CD4-positive, alpha-beta memory T cell (primary cell): ENCODE results near the gene IL17RB. TPM values are rescaled to one million over a fixed set of nuclear protein-coding genes. Genes with fewer than 3 reads are reported as not detected.
A peak's percentile ranks its signal among the peaks of the same experiment; 100 is the strongest.

Experiments
- CTCF ChIA-PET: fragments of 350-600 bp; sonication (Branson Sonifier 250); formaldehyde crosslinking; loops from one replicate; lab custom pipeline; 2021; ENCODE audit warnings: inconsistent platforms; ENCODE audit not compliant: partially characterized antibody; lab: Charles Lee
- POLR2A ChIA-PET: fragments of 350-600 bp; sonication (Branson Sonifier 250); formaldehyde crosslinking; loops from one replicate; lab custom pipeline; 2021; ENCODE audit not compliant: partially characterized antibody; lab: Charles Lee
- DNase-seq, 5 donors: peaks; one replicate each; pipeline versions ENCODE4 v3.0.0 to v3.0.0-alpha.2; 2020 to 2022; ENCODE audit warnings: mixed read lengths in 1 of 5
- H3K27ac ChIP-seq: one replicate; pipeline ENCODE4 v1.7.0; 2013; ENCODE audit warnings: low read depth, low read length
- H3K27me3 ChIP-seq: 2 replicates; pipeline ENCODE4 v1.7.0; 2013; ENCODE audit warnings: mild to moderate bottlenecking, low read length, moderate library complexity; ENCODE audit not compliant: insufficient read depth
- H3K36me3 ChIP-seq: 2 replicates; pipeline ENCODE4 v1.7.0; 2013; ENCODE audit warnings: mild to moderate bottlenecking, low read length, moderate library complexity; ENCODE audit not compliant: insufficient read depth
- H3K4me1 ChIP-seq: 2 replicates; pipeline ENCODE4 v1.7.0; 2013; ENCODE audit warnings: mild to moderate bottlenecking, low read length, moderate library complexity; ENCODE audit not compliant: insufficient read depth
- H3K4me3 ChIP-seq, 2 donors: one replicate each; pipeline ENCODE4 v1.7.0; 2013; ENCODE audit warnings: low read length in 2 of 2, mild to moderate bottlenecking in 1 of 2
- H3K9me3 ChIP-seq, 2 donors: one replicate each; pipeline ENCODE4 v1.7.0; 2013; ENCODE audit warnings: low read length in 2 of 2, control low read depth in 1 of 2; ENCODE audit not compliant: control insufficient read depth in 1 of 2
- H3K27ac Mint-ChIP-seq, 7 donors: one replicate each; pipeline ENCODE4 v1.8.0; 2020 to 2021; ENCODE audit warnings: mixed read lengths in 7 of 7, mild to moderate bottlenecking in 6 of 7, inconsistent platforms in 3 of 7, moderate library complexity in 3 of 7
- H3K27me3 Mint-ChIP-seq, 2 donors: one replicate each; pipeline ENCODE4 v1.8.0; 2020 to 2021; ENCODE audit warnings: mixed read lengths in 2 of 2
- H3K36me3 Mint-ChIP-seq, 2 donors: one replicate each; pipeline ENCODE4 v1.8.0; 2020 to 2021; ENCODE audit warnings: mixed read lengths in 2 of 2, inconsistent platforms in 1 of 2, mild to moderate bottlenecking in 1 of 2
- H3K4me1 Mint-ChIP-seq, 4 donors: one replicate each; pipeline ENCODE4 v1.8.0; 2020 to 2021; ENCODE audit warnings: mixed read lengths in 4 of 4, mild to moderate bottlenecking in 1 of 4
- H3K4me3 Mint-ChIP-seq, 8 donors: one replicate each; pipeline ENCODE4 v1.8.0; 2020 to 2021; ENCODE audit warnings: mixed read lengths in 8 of 8, mild to moderate bottlenecking in 7 of 8, moderate library complexity in 6 of 8, inconsistent platforms in 3 of 8
- H3K9me3 Mint-ChIP-seq, 8 donors: one replicate each; pipeline ENCODE4 v1.8.0; 2020 to 2021; ENCODE audit warnings: mixed read lengths in 8 of 8, mild to moderate bottlenecking in 5 of 8, inconsistent platforms in 3 of 8, moderate library complexity in 1 of 8
- intact Hi-C: fragments of 100-400 bp; cut with micrococcal nuclease; formaldehyde crosslinking; loops from one replicate; pipeline ENCODE4 v1.15.1; 2023
- polyA plus RNA-seq, 2 donors: library from polyadenylated mRNA; unstranded; fragments of 300-500 nt; fragmentation: Illumina TruSeq; gene quantifications; one replicate each; pipeline ENCODE4 v1.2.3, GENCODE V29; 2021
- total RNA-seq, 2 experiments: library from RNA; stranded (reverse); gene quantifications; one replicate each; pipeline ENCODE4 v1.2.3, GENCODE V29; 2021

IL17RB gene, protein sequence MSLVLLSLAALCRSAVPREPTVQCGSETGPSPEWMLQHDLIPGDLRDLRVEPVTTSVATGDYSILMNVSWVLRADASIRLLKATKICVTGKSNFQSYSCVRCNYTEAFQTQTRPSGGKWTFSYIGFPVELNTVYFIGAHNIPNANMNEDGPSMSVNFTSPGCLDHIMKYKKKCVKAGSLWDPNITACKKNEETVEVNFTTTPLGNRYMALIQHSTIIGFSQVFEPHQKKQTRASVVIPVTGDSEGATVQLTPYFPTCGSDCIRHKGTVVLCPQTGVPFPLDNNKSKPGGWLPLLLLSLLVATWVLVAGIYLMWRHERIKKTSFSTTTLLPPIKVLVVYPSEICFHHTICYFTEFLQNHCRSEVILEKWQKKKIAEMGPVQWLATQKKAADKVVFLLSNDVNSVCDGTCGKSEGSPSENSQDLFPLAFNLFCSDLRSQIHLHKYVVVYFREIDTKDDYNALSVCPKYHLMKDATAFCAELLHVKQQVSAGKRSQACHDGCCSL
- under 1 TPM; 0.64 to 0.87 TPM for total RNA-seq
- polyA plus RNA-seq: 1 to 10 TPM in 1 of 2 donors, under 1 TPM in 1; 0.09 to 1.0 TPM

DNA sequence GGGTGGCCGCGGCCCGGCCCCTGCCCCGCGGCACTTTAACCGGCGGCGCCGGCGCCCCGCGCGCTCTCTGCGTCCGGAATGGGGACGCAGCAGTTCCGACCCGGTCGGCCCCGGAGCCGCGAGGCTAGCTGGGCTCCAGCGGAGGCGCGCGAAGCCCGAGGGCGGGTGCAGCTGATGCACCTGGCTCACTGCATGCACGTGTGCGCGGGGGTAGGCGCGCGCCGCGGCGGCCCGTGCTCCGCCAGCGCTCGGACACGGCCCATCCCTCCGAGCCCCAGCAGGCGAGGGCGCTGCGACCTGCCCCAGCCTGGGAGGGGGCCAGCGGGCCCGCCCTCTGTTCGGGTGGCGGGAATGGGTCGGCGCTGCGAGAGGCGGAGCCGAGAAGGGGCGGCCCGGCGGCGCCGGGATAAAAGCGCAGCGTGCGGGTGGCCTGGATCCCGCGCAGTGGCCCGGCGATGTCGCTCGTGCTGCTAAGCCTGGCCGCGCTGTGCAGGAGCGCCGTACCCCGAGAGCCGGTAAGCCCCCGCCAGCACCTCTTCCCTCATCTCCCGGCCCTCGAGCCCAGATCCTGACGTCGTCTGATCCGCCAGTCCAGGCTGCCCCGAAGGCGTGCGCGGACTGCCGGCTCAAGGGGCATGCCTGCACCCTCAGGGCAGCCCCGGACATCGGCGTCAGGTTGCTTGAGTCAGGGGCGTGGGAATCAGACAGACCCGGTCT lies at the start of gene IL17RB, which contains the start of gene CHDH:
TSS of gene IL17RB (plus strand) at position 435 of the 717 bp plus-strand sequence. CDS start at position 456, 21 bp downstream.
TSS of gene CHDH (minus strand) at position 286 of the 717 bp plus-strand sequence. CDS start 22,411 bp downstream, outside the sequence.
- peak within 1 kb of the TSS in 1 of 2 donors; percentile 14 for H3K4me3 ChIP-seq
- H3K4me3 Mint-ChIP-seq: peak within 1 kb of the TSS; percentile 28 to 77 (median 68)
- H3K4me1 Mint-ChIP-seq: peaks cover 2 to 13% (median 7%) of the 10 kb centered on the region in 4 donors
- peak within 1 kb of the TSS in 3 of 7 donors; percentile 27 to 71 (median 63) for H3K27ac Mint-ChIP-seq
- no peak within 1 kb of the TSS for H3K27ac ChIP-seq
- ChIA-PET CTCF (interaction anchor here (0.9 kb wide), 1 partner anchor 547 kb away, joined by 3 read pairs; no protein-coding TSS in a partner anchor), POLR2A (interaction anchor here (1.1 kb wide), 1 partner anchor 9 kb away, joined by 4 read pairs; no protein-coding TSS in a partner anchor)
- peaks cover 30 to 39% of the 10 kb centered on the region in 2 donors for H3K27me3 Mint-ChIP-seq
- H3K9me3 ChIP-seq: no peaks in the 10 kb centered on the region
- H3K4me1 ChIP-seq: no peaks in the 10 kb centered on the region
- intact Hi-C loops: no loop called here
- DNase-seq: peak in 1 of 5 donors; percentile 6
- H3K9me3 Mint-ChIP-seq: no peaks in the 10 kb centered on the region
- no peaks in the 10 kb centered on the region for H3K36me3 Mint-ChIP-seq
- no peaks in the 10 kb centered on the region for H3K36me3 ChIP-seq
- peaks cover 5% of the 10 kb centered on the region for H3K27me3 ChIP-seq

- H3K9me3 Mint-ChIP-seq: no peaks in the 10 kb centered on the region
- H3K27ac Mint-ChIP-seq: no peak overlapping the region
- no peaks in the 10 kb centered on the region for H3K9me3 ChIP-seq
- no peak for DNase-seq
- no peak overlapping the region for H3K27ac ChIP-seq
- POLR2A ChIA-PET: no interaction called here
- CTCF ChIA-PET: no interaction called here
- H3K4me1 Mint-ChIP-seq: no peaks in the 10 kb centered on the region
- H3K27me3 Mint-ChIP-seq: peaks cover 1 to 3% of the 10 kb centered on the region in 2 donors
- intact Hi-C loops: no loop called here
- no peaks in the 10 kb centered on the region for H3K36me3 ChIP-seq
- H3K4me1 ChIP-seq: no peaks in the 10 kb centered on the region
- H3K27me3 ChIP-seq: no peaks in the 10 kb centered on the region
- no peak overlapping the region for H3K4me3 ChIP-seq
- H3K4me3 Mint-ChIP-seq: no peak overlapping the region
- no peaks in the 10 kb centered on the region for H3K36me3 Mint-ChIP-seq
Observed at GRCh38 chr3:53798144-53798543, 48.2 kb upstream of the IL17RB start.

DNA sequence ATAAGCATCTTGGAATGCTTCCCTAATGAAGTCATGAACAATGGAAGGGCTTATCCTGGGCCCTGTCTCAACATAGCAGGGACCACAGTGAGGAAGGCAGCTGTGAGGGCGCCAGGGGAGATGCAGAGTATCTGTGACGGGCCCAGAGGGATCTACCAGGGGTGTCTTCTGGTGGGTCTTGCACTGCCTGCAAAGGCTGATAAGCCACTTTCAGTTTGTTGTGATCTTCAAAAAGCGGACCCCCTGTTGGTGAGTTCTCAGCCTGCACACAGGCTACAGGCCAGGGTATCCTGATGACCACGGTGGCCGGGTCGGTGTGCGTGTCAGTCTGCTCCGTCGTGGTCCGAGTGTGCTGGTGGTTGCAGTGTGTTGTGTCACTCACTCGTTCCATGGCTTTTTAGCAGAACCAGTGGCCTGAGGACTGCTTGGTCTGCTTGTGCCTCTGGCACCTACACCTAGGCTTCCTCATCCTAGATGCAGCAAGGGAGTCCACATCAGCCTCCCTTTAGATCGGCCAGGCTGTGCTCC lies 47.0 kb upstream of the IL17RB start:
- DNase-seq: no peak
- H3K4me3 Mint-ChIP-seq: no peak overlapping the region
- intact Hi-C loops: no loop called here
- no peak overlapping the region for H3K27ac Mint-ChIP-seq
- H3K27me3 Mint-ChIP-seq: peaks cover 1 to 3% of the 10 kb centered on the region in 2 donors
- H3K4me1 Mint-ChIP-seq: no peaks in the 10 kb centered on the region
- no peaks in the 10 kb centered on the region for H3K4me1 ChIP-seq
- CTCF ChIA-PET: no interaction called here
- H3K9me3 Mint-ChIP-seq: no peaks in the 10 kb centered on the region
- no peaks in the 10 kb centered on the region for H3K27me3 ChIP-seq
- no peaks in the 10 kb centered on the region for H3K36me3 Mint-ChIP-seq
- no peaks in the 10 kb centered on the region for H3K36me3 ChIP-seq
- H3K27ac ChIP-seq: no peak overlapping the region
- H3K4me3 ChIP-seq: no peak overlapping the region
- no peaks in the 10 kb centered on the region for H3K9me3 ChIP-seq
- POLR2A ChIA-PET: no interaction called here

- Histone ChIP-seq H3K4me3 (no peak overlapping the region), H3K27ac (no peak overlapping the region), H3K36me3 (no peaks in the 10 kb centered on the region), H3K27me3 (no peaks in the 10 kb centered on the region), H3K4me1 (no peaks in the 10 kb centered on the region), H3K9me3 (no peaks in the 10 kb centered on the region)
- Mint-ChIP-seq H3K27ac (no peak overlapping the region), H3K4me1 (no peaks in the 10 kb centered on the region), H3K4me3 (no peak overlapping the region), H3K36me3 (no peaks in the 10 kb centered on the region), H3K27me3 (peaks cover 1 to 2% of the 10 kb centered on the region in 2 donors), H3K9me3 (no peaks in the 10 kb centered on the region)
- intact Hi-C loops: no loop called here
- ChIA-PET CTCF (no interaction called here), POLR2A (no interaction called here)
- DNase-seq: no peak
Observed at GRCh38 chr3:53800041-53800906, 46.1 kb upstream of the IL17RB start.

- H3K27ac ChIP-seq: no peak overlapping the region
- Mint-ChIP-seq H3K4me1 (no peaks in the 10 kb centered on the region), H3K36me3 (no peaks in the 10 kb centered on the region), H3K9me3 (no peaks in the 10 kb centered on the region), H3K27me3 (peaks cover 1 to 2% of the 10 kb centered on the region in 2 donors), H3K27ac (no peak overlapping the region), H3K4me3 (no peak overlapping the region)
- DNase-seq: no peak
- ChIA-PET CTCF (no interaction called here), POLR2A (no interaction called here)
- no peaks in the 10 kb centered on the region for H3K27me3 ChIP-seq
- H3K36me3 ChIP-seq: no peaks in the 10 kb centered on the region
- H3K9me3 ChIP-seq: no peaks in the 10 kb centered on the region
- intact Hi-C loops: no loop called here
- H3K4me1 ChIP-seq: no peaks in the 10 kb centered on the region
- no peak overlapping the region for H3K4me3 ChIP-seq
Observed at GRCh38 chr3:53801319-53801718, 45.0 kb upstream of the IL17RB start.

DNA sequence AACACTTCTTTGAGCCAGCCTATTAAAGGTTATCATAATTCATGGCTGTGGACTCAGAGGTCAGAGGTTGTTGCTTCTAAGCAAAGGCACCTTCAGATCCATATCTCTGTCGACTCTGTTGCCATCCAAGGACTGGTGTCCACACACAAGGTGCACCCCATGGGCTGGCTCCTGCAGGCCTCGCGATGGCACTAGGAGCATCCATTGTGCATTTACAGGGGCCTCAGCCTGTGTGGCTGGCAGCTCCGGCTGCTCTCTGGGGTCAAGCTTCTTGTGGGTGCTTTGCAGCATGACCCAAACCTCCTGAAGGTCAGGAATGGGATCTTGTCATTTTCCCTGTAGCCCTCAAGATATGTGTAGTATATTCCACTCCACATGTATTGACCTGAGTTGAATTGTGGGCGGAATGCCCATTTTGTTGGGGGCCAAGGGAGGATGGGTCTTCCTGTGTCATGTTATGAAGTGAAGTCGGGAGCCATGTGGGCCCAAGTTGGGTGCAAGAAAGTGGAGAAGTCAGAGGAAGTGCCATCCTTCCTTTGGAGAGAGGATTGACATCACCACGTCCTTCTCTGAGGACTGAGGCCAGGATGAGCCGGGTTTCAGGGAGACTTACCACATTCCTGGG lies 44.0 kb upstream of the IL17RB start:
- H3K4me3 Mint-ChIP-seq: no peak overlapping the region
- ChIA-PET POLR2A (no interaction called here), CTCF (no interaction called here)
- no peaks in the 10 kb centered on the region for H3K4me1 Mint-ChIP-seq
- H3K36me3 Mint-ChIP-seq: no peaks in the 10 kb centered on the region
- no peaks in the 10 kb centered on the region for H3K9me3 Mint-ChIP-seq
- no peak for DNase-seq
- Histone ChIP-seq H3K27me3 (no peaks in the 10 kb centered on the region), H3K9me3 (no peaks in the 10 kb centered on the region), H3K4me3 (no peak overlapping the region), H3K4me1 (no peaks in the 10 kb centered on the region), H3K27ac (no peak overlapping the region), H3K36me3 (no peaks in the 10 kb centered on the region)
- intact Hi-C loops: no loop called here
- H3K27me3 Mint-ChIP-seq: peaks cover 1 to 6% of the 10 kb centered on the region in 2 donors
- H3K27ac Mint-ChIP-seq: no peak overlapping the region
